NCI-H128 (cell line): Measurements from ENCODE around the gene ERV3-1.
"Not testable (repeated sequence)": the region's sequence is repeated elsewhere in the genome, so short reads cannot be mapped to it uniquely, and the experiment has no call there.

ENCODE experiments used
- DNase-seq: peaks from one replicate; lab custom pipeline; 2025; ENCODE audit not compliant: unreplicated experiment; lab: John Stamatoyannopoulos, UW

Gene ERV3-1

GRCh38 chr7:65006094-65006992 is at the start of gene ERV3-1:
ERV3-1 (minus strand) TSS chr7:65006687; CDS start chr7:64993026, 13,661 bp downstream.
- peak; percentile 90 for DNase-seq

- DNase-seq: not testable (repeated sequence)
These were observed 49.3 kb upstream of the ERV3-1 start for GRCh38 chr7:65055786-65056185.

- DNase-seq: not testable (repeated sequence)
These were observed 48.0 kb upstream of the ERV3-1 start for GRCh38 chr7:65054466-65054994.

- not testable (repeated sequence) for DNase-seq
These were observed 45.2 kb upstream of the ERV3-1 start for GRCh38 chr7:65051654-65052053.

DNA sequence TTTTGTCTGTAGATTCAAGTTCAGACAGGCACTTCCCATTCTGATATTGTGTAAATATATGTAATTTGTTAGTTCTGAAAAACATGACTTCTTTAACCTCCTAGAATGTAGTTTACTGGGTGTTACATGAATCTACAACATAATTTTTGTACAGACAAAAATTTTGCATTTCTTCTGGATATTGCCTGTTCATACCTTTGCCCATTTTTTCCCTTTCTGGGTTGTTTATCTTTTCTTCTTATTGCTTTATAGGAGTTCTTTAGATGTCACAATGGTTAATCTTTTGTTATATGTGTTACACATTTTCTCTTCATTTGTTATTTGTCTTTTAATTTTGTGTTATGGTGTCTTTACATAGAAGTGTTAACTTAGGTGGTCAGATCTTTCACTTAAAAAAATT is 44.7 kb upstream of the ERV3-1 start:
- DNase-seq: not testable (repeated sequence)

- DNase-seq: not testable (repeated sequence)
These were observed 39.8 kb upstream of the ERV3-1 start for GRCh38 chr7:65046329-65046728.

GRCh38 chr7:65045589-65045988 is 39.1 kb upstream of the ERV3-1 start:
- not testable (repeated sequence) for DNase-seq

- DNase-seq: not testable (repeated sequence)
These were observed 32.3 kb upstream of the ERV3-1 start for GRCh38 chr7:65038767-65039166.

GRCh38 chr7:65037740-65038688 is 31.5 kb upstream of the ERV3-1 start:
- peak; percentile 78 for DNase-seq

GRCh38 chr7:65036526-65036925 is 30.0 kb upstream of the ERV3-1 start:
- DNase-seq: not testable (repeated sequence)

DNA sequence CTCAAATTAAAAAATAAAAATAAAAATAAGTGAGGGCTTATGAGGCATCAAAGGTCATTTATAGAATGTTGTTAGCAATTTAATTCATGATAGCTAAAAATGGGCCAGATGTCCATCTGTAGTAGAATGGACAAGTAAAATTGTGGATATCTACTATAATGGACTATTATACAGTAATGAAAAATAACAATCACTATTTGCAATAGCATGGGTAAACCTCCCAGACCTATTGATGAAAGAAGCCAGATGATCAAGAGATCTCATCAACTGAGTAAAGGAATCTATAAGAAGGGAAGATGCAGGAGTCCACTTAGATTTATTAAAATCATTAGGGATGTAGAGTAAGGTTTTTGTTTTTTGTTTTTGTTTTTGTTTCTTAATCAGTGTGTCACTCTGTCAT is 29.0 kb upstream of the ERV3-1 start:
- DNase-seq: not testable (repeated sequence)

DNA sequence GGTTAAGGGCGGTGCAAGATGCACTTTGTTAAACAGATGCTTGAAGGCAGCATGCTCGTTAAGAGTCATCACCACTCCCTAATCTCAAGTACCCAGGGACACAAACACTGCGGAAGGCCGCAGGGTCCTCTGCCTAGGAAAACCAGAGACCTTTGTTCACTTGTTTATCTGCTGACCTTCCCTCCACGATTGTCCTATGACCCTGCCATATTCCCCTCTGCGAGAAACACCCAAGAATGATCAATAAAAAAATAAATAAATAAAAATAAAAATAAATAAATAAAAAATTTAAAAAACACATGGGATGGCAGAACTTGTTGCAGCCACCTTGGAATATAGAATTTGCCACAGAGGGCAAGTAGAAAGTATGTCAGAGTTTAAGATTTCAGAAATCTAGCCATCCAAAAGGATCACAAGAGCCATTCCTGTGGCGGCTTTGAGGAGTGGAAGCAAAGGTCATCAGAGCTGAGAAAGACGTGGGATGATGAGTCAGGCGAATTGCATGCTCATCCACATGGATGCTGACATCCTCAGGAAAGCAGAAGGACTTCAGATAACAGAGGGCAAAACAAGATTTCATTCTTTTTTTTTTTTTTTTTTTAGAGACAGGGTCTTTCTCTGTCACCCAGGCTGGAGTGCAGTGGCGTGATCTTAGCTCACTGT is 27.8 kb upstream of the ERV3-1 start:
- not testable (repeated sequence) for DNase-seq

DNA sequence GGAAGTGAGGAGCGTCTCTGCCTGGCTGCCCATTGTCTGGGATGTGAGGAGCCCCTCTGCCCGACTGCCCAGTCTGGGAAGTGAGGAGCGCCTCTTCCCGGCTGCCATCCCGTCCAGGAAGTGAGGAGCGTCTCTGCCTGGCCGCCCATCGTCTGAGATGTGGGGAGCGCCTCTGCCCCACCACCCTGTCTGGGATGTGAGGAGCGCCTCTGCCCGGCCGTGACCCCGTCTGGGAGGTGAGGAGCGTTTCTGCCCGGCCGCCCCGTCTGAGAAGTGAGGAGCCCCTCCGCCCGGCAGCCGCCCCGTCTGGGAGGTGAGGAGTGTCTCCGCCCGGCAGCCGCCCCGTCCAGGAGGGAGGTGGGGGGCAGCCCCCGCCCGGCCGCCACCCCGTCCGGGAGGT is 26.9 kb upstream of the ERV3-1 start:
- DNase-seq: not testable (repeated sequence)

GRCh38 chr7:65025023-65025422 is 18.5 kb upstream of the ERV3-1 start:
- DNase-seq: not testable (repeated sequence)

DNA sequence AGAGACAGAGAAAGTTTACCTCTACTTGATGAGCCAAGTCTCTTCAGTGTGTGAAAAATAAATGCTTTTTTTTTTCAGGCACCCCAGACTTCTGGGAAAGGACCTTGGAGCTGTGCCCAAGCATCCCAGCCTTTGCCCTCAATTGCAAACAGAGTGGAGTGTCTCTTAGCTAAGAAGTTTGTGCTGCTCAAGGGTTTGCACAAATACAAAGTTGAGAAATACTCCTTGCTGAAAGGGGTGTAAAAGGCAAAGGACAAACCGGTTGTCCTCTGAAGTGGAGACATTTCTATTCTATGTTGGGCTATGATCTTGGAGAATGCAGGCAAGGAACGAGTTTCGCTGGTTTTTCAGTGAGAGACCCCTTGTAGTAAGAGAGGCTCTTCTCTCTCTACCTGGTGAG is 14.5 kb upstream of the ERV3-1 start:
- not testable (repeated sequence) for DNase-seq

DNA sequence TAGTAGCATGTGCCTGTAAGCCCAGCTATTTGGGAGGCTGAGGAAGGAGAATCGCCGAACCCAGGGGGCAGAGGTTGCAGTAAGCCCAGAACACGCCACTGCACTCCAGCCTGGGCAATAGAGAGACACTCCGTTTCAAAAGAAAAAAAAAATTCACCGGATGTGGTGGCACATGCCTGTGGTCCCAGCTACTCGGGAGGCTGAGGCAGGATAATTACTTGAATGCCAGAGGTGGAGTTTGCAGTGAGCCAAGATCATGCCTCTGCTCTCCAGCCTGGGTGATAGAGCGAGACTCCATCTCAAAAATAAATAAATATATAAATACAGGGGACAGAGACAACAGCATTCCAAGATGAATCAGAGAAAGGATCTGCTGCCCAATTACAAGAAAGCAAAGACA is 3.4 kb upstream of the ERV3-1 start:
- not testable (repeated sequence) for DNase-seq

DNA sequence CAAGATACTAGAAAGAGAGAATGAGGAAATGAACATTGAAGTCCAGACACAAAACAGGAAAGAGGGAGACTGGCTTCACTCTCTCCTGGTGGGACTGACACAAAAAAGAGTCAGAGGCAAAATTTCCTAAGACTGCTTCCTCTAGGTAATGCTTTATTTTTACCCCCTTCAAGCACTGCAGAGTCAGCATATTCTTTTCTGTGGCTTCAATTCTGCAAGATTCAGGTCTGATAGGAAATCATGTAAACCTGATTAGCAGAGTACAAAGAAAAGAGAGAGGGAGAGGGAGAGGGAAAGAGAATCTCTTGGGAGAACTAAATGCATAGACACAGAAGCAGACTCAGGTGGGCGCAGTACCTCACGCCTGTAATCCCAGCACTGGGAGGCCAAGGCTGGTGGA is 2.9 kb upstream of the ERV3-1 start:
- not testable (repeated sequence) for DNase-seq

GRCh38 chr7:65007036-65007435 is 549 bp upstream of the ERV3-1 start:
- not testable (repeated sequence) for DNase-seq

DNA sequence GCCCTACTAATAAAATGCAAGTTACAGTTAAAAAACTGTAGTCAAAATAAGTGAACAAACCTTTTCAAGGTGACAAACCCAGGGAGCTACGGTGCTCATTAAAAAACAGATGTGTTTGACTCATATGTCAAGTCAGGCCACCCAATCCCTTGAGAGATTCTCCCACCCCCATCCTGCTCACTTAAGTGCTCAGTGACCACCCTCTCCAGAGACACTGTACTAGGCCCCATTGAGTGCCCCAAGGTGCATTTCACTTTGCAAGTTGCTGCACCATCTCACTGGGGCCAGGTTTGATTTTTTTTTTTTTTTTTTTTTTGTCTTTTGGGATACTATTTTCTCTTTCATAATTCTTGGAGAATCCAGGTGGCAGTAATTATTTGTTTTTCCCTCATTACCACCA is 1.9 kb downstream of the ERV3-1 start:
- no peak for DNase-seq

DNA sequence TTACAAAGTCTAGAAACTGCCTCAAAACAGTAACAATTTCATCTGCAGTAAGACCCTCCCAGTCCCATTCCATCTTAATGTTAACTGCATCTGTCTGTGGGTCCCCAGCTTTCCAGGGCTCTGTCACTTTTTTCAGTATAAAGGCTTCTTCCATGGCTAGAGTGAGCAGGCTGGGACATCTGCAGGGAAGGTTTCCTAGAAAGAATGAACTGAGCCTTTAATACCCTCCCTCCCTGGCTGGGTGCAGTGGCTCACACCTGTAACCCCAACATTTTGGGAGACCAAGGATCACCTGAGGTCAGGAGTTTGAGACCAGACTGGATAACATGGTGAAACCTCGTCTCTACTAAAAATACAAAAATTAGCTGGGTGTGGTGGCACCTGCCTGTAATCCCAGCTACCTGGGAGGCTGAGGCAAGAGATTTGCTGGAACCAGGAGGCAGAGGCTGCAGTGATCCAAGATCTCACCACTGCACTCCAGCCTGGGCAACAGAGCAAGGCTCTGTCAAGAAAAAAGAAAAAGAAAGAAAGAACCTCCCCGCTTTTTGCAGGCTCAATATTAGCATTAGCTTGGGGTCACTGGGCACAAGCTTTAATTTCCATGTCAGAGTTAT is 3.4 kb downstream of the ERV3-1 start:
- no peak for DNase-seq
